NCI-H526 (cell line): ENCODE data around the gene ACAD8.
"Not testable (repeated sequence)": the region's sequence is repeated elsewhere in the genome, so short reads cannot be mapped to it uniquely, and the experiment has no call there.

Source experiments
- DNase-seq, 2 experiments: peaks; one replicate each; lab custom pipeline; 2025; lab: John Stamatoyannopoulos, UW

ACAD8 gene

GRCh38 chr11:134240592-134240991 lies 12.8 kb upstream of the ACAD8 start:
- DNase-seq: no peak

- no peak for DNase-seq
Measured at GRCh38 chr11:134242376-134242775, 11.0 kb upstream of the ACAD8 start.

GRCh38 chr11:134243913-134244312 lies 9.5 kb upstream of the ACAD8 start:
- no peak for DNase-seq

- peak in 1 of 2 experiments; percentile 65 for DNase-seq
Measured at GRCh38 chr11:134244593-134244992, 8.8 kb upstream of the ACAD8 start.

- no peak for DNase-seq
Measured at GRCh38 chr11:134245434-134245833, 7.9 kb upstream of the ACAD8 start.

- DNase-seq: no peak
Measured at GRCh38 chr11:134246100-134246499, 7.3 kb upstream of the ACAD8 start.

GRCh38 chr11:134246678-134247077 lies 6.7 kb upstream of the ACAD8 start:
- DNase-seq: no peak

- DNase-seq: no peak
Measured at GRCh38 chr11:134248910-134249480, 4.4 kb upstream of the ACAD8 start.

GRCh38 chr11:134250246-134250645 lies 3.1 kb upstream of the ACAD8 start:
- no peak for DNase-seq

GRCh38 chr11:134250675-134251074 lies 2.7 kb upstream of the ACAD8 start:
- DNase-seq: no peak

- peak; percentile 29 to 89 for DNase-seq
Measured at GRCh38 chr11:134252346-134253187, 801 bp upstream of the ACAD8 start.

GRCh38 chr11:134254433-134255183 lies 1.2 kb downstream of the ACAD8 start:
- DNase-seq: no peak

GRCh38 chr11:134255184-134255561 lies 1.8 kb downstream of the ACAD8 start:
- not testable (repeated sequence) for DNase-seq

- DNase-seq: no peak
Measured at GRCh38 chr11:134257101-134257500, 3.7 kb downstream of the ACAD8 start.

GRCh38 chr11:134258577-134258976 lies 5.2 kb downstream of the ACAD8 start:
- DNase-seq: no peak

- no peak for DNase-seq
Measured at GRCh38 chr11:134260503-134260902, 7.1 kb downstream of the ACAD8 start.

GRCh38 chr11:134260983-134261382 lies 7.6 kb downstream of the ACAD8 start:
- DNase-seq: no peak

GRCh38 chr11:134261626-134262488 lies 8.5 kb downstream of the ACAD8 start:
- DNase-seq: peak in 1 of 2 experiments; percentile 88

- DNase-seq: no peak
Measured at GRCh38 chr11:134264966-134265764, 11.8 kb downstream of the ACAD8 start.

GRCh38 chr11:134266440-134266839 lies 13.1 kb downstream of the ACAD8 start:
- peak in 1 of 2 experiments; percentile 25 for DNase-seq

- DNase-seq: no peak
Measured at GRCh38 chr11:134266841-134267251, 13.5 kb downstream of the ACAD8 start.
